Epidermal melanocyte (primary cell): ENCODE results near the gene UBXN1.
A peak's percentile ranks its signal among the peaks of the same experiment; 100 is the strongest.

Experiments
- DNase-seq: peaks from one replicate; pipeline ENCODE4 v3.0.0; 2011; ENCODE audit warnings: low spot score; ENCODE audit not compliant: insufficient read length

Gene UBXN1

GRCh38 chr11:62645946-62646824 is 32.7 kb downstream of the UBXN1 start, which contains the start of gene GANAB:
Gene GANAB, minus strand, starts transcription at chr11:62646613. Its CDS starts 14 bp downstream, at chr11:62646599.
- DNase-seq = peak; percentile 99

- DNase-seq = no peak
These were observed 33.3 kb downstream of the UBXN1 start for GRCh38 chr11:62645671-62645945.

- DNase-seq = no peak
These were observed 34.7 kb downstream of the UBXN1 start for GRCh38 chr11:62644220-62644619.

GRCh38 chr11:62632492-62632891 is 46.4 kb downstream of the UBXN1 start:
- DNase-seq = no peak

- DNase-seq = no peak
These were observed 51.2 kb downstream of the UBXN1 start for GRCh38 chr11:62627713-62628112.
